ENCODE measurements around the gene MYRF.

MYRF gene

GRCh38 chr11:61776561-61777075 lies 24.2 kb downstream of the MYRF start:
- no peak overlapping the region for H3K4me3 ChIP-seq
- DNase-seq: no peak
- no peak overlapping the region for H3K27ac ChIP-seq
- TF ChIP-seq, protein P1, sequence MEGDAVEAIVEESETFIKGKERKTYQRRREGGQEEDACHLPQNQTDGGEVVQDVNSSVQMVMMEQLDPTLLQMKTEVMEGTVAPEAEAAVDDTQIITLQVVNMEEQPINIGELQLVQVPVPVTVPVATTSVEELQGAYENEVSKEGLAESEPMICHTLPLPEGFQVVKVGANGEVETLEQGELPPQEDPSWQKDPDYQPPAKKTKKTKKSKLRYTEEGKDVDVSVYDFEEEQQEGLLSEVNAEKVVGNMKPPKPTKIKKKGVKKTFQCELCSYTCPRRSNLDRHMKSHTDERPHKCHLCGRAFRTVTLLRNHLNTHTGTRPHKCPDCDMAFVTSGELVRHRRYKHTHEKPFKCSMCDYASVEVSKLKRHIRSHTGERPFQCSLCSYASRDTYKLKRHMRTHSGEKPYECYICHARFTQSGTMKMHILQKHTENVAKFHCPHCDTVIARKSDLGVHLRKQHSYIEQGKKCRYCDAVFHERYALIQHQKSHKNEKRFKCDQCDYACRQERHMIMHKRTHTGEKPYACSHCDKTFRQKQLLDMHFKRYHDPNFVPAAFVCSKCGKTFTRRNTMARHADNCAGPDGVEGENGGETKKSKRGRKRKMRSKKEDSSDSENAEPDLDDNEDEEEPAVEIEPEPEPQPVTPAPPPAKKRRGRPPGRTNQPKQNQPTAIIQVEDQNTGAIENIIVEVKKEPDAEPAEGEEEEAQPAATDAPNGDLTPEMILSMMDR (IDR thresholded peaks at IDR 0.05): peak; percentile 29 to 30
- no peaks in the 10 kb centered on the region for H3K9me3 ChIP-seq
- H3K27me3 ChIP-seq: peaks cover 0 to 7% of the 10 kb centered on the region in 2 donors
- H3K4me1 ChIP-seq: peaks cover 0 to 11% (median 8%) of the 10 kb centered on the region in 4 donors
- intact Hi-C loops (cut with DNase I; ENCODE audit: low total_unique reads): no loop called here
- H3K36me3 ChIP-seq: no peaks in the 10 kb centered on the region

- Histone ChIP-seq H3K4me1 (peaks cover 0 to 11% (median 8%) of the 10 kb centered on the region in 4 donors), H3K9me3 (no peaks in the 10 kb centered on the region), H3K27ac (no peak overlapping the region), H3K4me3 (peak overlapping the region; percentile 21 to 33), H3K27me3 (peaks cover 0 to 7% of the 10 kb centered on the region in 2 donors), H3K36me3 (no peaks in the 10 kb centered on the region)
- DNase-seq: no peak
- TF ChIP-seq, protein P1 (IDR thresholded peaks at IDR 0.05): no peak
- intact Hi-C loops (cut with DNase I; ENCODE audit: low total_unique reads): no loop called here
Observed at GRCh38 chr11:61777234-61778090, 25.0 kb downstream of the MYRF start.

DNA sequence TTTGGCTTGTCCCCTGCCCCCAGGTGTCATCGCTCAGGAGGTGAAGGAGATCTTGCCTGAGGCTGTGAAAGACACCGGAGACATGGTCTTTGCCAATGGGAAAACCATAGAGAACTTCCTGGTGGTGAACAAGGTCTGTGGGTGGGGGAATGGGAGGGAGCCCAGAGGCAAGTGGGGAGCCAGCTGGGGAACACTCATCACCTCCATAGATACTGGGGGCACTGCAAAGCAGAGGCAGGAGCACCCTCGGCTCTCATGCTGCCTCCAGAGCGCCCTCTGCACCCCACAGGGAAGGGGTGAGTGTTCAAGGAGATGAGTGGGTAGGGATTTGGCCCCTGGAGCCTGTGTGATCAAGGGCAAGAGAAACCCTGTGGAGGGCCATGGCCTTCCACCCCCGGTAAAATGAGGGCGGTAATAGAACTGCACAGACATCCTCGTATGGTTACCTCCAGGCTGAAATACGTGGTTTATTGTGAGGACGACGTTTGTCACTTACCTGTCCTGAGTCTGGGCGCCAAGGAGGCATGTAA lies 26.0 kb downstream of the MYRF start:
- Histone ChIP-seq H3K4me1 (peaks cover 0 to 11% (median 8%) of the 10 kb centered on the region in 4 donors), H3K4me3 (no peak overlapping the region), H3K27ac (no peak overlapping the region), H3K27me3 (peaks cover 0 to 7% of the 10 kb centered on the region in 2 donors), H3K36me3 (peaks cover 0 to 2% (median 0%) of the 10 kb centered on the region in 3 donors), H3K9me3 (no peaks in the 10 kb centered on the region)
- DNase-seq: no peak
- intact Hi-C loops (cut with DNase I; ENCODE audit: low total_unique reads): no loop called here
- TF ChIP-seq, protein P1 (IDR thresholded peaks at IDR 0.05): no peak

- Histone ChIP-seq H3K9me3 (no peaks in the 10 kb centered on the region), H3K36me3 (peaks cover 0 to 9% (median 0%) of the 10 kb centered on the region in 3 donors), H3K4me3 (no peak overlapping the region), H3K4me1 (peaks cover 0 to 11% (median 8%) of the 10 kb centered on the region in 4 donors), H3K27ac (no peak overlapping the region), H3K27me3 (peaks cover 0 to 7% of the 10 kb centered on the region in 2 donors)
- no peak for DNase-seq
- intact Hi-C loops (cut with DNase I; ENCODE audit: low total_unique reads): no loop called here
- TF ChIP-seq, protein P1 (IDR thresholded peaks at IDR 0.05): no peak
Observed at GRCh38 chr11:61778920-61779650, 26.6 kb downstream of the MYRF start.

DNA sequence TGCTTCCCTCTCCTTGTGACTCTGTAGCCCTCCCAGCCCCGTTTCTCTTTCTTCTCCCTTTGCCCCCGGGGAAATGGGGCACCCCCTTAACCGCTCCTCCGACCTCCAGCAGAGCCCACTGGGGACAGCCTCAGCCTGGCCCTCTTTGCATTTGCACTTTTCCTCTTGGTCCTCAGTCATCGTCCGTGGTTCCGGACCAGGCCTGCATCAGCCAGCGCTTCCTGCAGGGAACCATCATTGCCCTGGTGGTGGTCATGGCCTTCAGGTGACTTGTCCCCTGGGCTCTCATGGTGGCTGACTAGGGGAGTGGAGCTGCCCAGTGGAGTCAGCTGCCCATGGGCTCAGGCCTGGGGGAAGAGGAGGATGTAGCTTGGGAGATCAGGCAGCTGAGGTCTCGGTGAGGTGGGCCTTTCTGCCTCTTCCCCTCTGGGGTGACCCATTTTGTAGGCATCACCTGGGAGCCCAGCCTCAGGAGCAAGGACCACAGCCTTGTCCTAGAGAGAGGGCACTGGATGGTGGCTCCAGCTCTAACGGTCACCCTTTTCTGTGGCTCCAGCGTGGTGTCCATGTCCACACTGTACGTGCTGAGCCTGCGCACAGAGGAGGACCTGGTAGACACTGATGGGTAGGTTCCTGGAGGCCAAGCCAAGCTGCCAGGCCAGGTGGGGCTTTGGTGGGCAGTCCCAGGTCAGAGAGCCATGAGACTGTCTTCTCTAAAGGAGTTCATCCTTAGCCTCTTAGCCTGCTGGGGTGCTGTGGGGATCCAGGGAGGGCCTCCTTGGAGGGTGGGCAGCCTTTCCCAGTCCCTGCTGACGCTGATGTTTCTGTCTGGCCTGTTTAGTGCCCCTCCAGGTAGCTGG lies 27.5 kb downstream of the MYRF start:
- no peaks in the 10 kb centered on the region for H3K9me3 ChIP-seq
- TF ChIP-seq, protein P1 (IDR thresholded peaks at IDR 0.05): no peak
- H3K27ac ChIP-seq: no peak overlapping the region
- intact Hi-C loops (cut with DNase I; ENCODE audit: low total_unique reads): no loop called here
- no peak for DNase-seq
- H3K27me3 ChIP-seq: peaks cover 0 to 6% of the 10 kb centered on the region in 2 donors
- H3K4me1 ChIP-seq: peaks cover 0 to 11% (median 8%) of the 10 kb centered on the region in 4 donors
- H3K36me3 ChIP-seq: peaks cover 0 to 17% (median 8%) of the 10 kb centered on the region in 3 donors
- no peak overlapping the region for H3K4me3 ChIP-seq

All from tibial artery (tissue), 4 donors.